ENCODE results near the gene OR8K3. TPM values are rescaled to one million over a fixed set of nuclear protein-coding genes. Genes with fewer than 3 reads are reported as not detected.

Gene OR8K3
- total RNA-seq, 6 donors from 2014 or later = not detected

GRCh38 chr11:56353991-56354390 lies 39.0 kb downstream of the OR8K3 start, which contains the start of gene OR8J1:
OR8J1 (plus strand) TSS chr11:56354291; CDS start chr11:56360247, 5,956 bp downstream.
- no peak within 1 kb of the TSS for H3K27ac ChIP-seq
- TF ChIP-seq POLR2A (IDR thresholded peaks at IDR 0.05) (no peak), EP300 (IDR thresholded peaks at IDR 0.05) (no peak), POLR2AphosphoS5 (IDR thresholded peaks at IDR 0.05) (no peak), CTCF (IDR thresholded peaks at IDR 0.05) (no peak)
- ATAC-seq (ENCODE audit: low FRiP score in 2 of 2) (no peak), DNase-seq (no peak)
- WGBS, 2 donors = 63 to 90% methylated on average over 2 of the region's 2 CpGs
- no peaks in the 10 kb centered on the region for H3K9me3 ChIP-seq
- H3K36me3 ChIP-seq = no peaks in the 10 kb centered on the region
- no peaks in the 10 kb centered on the region for H3K4me1 ChIP-seq
- no peak within 1 kb of the TSS for H3K4me3 ChIP-seq
- no peaks in the 10 kb centered on the region for H3K27me3 ChIP-seq

Other genes starting within 250 kb of the OR8K3 start
- not detected for gene OR8I2, start 221.8 kb upstream of the OR8K3 start, total RNA-seq
- not detected for gene OR8H2, start 211.5 kb upstream of the OR8K3 start, total RNA-seq
- gene OR8H3, start 192.8 kb upstream of the OR8K3 start, total RNA-seq = not detected
- not detected for gene OR8J3, start 174.9 kb upstream of the OR8K3 start, total RNA-seq
- gene OR8K5, start 154.8 kb upstream of the OR8K3 start, total RNA-seq = not detected
- gene OR5J2, start 138.5 kb upstream of the OR8K3 start, total RNA-seq = not detected
- gene OR5T2, start 80.9 kb upstream of the OR8K3 start, total RNA-seq = not detected
- not detected for gene OR5T3, start 62.9 kb upstream of the OR8K3 start, total RNA-seq
- gene OR5T1, start 41.0 kb upstream of the OR8K3 start, total RNA-seq = not detected
- not detected for gene OR8H1, start 22.9 kb upstream of the OR8K3 start, total RNA-seq
- gene OR8K1, start 30.9 kb downstream of the OR8K3 start, total RNA-seq = not detected
- gene OR8J1, start 39.1 kb downstream of the OR8K3 start, total RNA-seq = not detected
- gene OR8U1, start 60.5 kb downstream of the OR8K3 start, total RNA-seq = not detected
- gene OR5AL1, start 97.6 kb downstream of the OR8K3 start, total RNA-seq = not detected
- not detected for gene OR5M3, start 158.2 kb downstream of the OR8K3 start, total RNA-seq
- not detected for gene OR5M8, start 176.2 kb downstream of the OR8K3 start, total RNA-seq
- gene OR5M11, start 228.1 kb downstream of the OR8K3 start, total RNA-seq = not detected

Measured in upper lobe of left lung (tissue), 6 donors.